ENCODE results near the gene KCNJ15. TPM values are rescaled to one million over a fixed set of nuclear protein-coding genes. Genes with fewer than 3 reads are reported as not detected.

The KCNJ15 gene
- total and polyA plus RNA-seq, 11 donors = 0.07 to 1.8 (median 0.38) TPM

DNA sequence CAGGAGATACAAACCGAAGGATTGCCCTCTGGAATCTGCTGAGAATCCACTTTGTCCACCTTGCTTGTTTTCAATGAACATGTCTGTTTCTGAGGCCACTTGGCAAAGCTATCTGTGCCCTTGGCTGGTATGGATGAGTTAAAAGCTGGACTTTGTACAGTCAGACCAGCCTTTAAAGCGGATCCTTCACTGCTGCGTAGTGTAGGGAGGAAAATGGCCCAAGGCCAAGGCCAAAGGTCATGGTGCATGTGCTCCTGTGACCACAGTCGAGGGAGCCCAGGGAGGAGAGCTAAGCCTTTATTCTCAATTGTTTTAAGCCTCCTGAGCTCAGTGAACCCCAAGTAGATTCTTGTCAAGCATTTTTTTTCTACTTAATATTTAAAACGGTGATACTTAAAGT is 37.0 kb downstream of the KCNJ15 start:
- TF ChIP-seq, protein P1, sequence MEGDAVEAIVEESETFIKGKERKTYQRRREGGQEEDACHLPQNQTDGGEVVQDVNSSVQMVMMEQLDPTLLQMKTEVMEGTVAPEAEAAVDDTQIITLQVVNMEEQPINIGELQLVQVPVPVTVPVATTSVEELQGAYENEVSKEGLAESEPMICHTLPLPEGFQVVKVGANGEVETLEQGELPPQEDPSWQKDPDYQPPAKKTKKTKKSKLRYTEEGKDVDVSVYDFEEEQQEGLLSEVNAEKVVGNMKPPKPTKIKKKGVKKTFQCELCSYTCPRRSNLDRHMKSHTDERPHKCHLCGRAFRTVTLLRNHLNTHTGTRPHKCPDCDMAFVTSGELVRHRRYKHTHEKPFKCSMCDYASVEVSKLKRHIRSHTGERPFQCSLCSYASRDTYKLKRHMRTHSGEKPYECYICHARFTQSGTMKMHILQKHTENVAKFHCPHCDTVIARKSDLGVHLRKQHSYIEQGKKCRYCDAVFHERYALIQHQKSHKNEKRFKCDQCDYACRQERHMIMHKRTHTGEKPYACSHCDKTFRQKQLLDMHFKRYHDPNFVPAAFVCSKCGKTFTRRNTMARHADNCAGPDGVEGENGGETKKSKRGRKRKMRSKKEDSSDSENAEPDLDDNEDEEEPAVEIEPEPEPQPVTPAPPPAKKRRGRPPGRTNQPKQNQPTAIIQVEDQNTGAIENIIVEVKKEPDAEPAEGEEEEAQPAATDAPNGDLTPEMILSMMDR (IDR thresholded peaks at IDR 0.05) = no peak
- no peak for TF ChIP-seq POLR2A (IDR thresholded peaks at IDR 0.05)
- Histone ChIP-seq H3K36me3 (no peaks in the 10 kb centered on the region), H3K27ac (no peak overlapping the region), H3K4me3 (no peak overlapping the region), H3K9me3 (no peaks in the 10 kb centered on the region), H3K4me1 (peaks cover 0 to 47% (median 16%) of the 10 kb centered on the region in 12 donors), H3K27me3 (no peaks in the 10 kb centered on the region)
- DNase-seq (peak in 1 of 5 donors; percentile 32), ATAC-seq (no peak)
- intact Hi-C loops (cut with DNase I) = no loop called here
- WGBS, 4 donors = 45 to 68% (median 50%) methylated on average over 5 of the region's 5 CpGs

DNA sequence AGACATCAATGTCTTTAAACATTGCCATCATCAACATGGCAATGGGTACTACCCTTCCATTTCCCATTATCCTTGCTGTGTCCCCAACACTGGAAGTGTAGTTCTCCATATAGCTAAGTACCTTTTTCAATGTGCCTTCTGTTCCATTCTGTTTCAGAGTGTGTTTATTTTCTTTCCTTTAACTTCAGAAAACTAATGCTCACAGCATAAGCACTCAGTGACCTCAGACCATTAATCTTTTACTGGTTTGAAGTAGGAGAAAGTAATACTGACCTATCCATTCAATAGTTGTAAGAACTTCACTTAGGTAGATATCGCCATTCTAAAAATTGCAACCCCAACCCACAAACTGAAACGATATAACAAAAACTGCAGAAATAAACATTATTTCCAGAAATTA is 37.8 kb downstream of the KCNJ15 start:
- Histone ChIP-seq H3K36me3 (no peaks in the 10 kb centered on the region), H3K27me3 (no peaks in the 10 kb centered on the region), H3K4me3 (no peak overlapping the region), H3K9me3 (no peaks in the 10 kb centered on the region), H3K4me1 (peaks cover 0 to 47% (median 16%) of the 10 kb centered on the region in 12 donors), H3K27ac (no peak overlapping the region)
- ATAC-seq = no peak
- DNase-seq = no peak
- intact Hi-C loops (cut with DNase I) = no loop called here
- TF ChIP-seq, protein P1 (IDR thresholded peaks at IDR 0.05) = no peak
- TF ChIP-seq POLR2A (IDR thresholded peaks at IDR 0.05) = no peak
- 96 to 98% (median 97%) methylated on average over 2 of the region's 2 CpGs for WGBS, 4 donors

DNA sequence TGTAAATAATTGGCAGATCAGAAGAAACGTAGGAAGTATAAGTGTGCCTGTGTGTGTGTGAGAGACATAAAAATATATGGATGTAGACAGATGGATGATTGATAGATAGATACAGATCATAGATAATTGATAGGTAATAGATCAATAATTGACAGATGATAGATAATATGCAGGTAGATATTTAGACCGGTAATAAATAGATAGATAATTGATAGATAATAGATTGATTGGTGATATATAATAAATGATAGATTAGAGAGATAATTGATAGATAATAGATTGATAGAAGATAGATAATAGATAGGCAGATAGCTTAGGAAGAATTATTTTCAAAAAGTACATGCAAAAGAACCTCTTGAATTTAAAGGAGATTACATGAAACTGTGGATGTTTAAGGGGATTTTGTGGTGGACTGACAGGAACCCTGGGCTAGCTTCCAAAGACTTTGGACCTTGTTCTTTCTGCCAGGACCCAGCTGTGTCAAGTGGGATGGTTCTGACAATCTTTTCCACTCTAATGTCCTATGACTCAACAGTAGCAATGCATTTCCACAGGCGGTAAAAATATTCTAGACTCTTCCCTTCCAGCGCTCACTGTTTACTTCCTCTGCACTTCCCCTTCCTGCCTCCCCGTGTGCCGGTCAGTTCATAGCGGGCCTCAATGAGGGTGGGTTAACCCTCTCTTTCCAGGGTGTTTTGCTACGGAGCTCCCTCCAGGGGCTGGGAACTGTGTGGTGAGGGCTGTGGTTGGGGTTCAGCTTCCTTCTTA is 39.4 kb downstream of the KCNJ15 start:
- no peak for TF ChIP-seq POLR2A (IDR thresholded peaks at IDR 0.05)
- TF ChIP-seq, protein P1 (IDR thresholded peaks at IDR 0.05) = no peak
- 34 to 44% (median 40%) methylated on average over 8 of the region's 8 CpGs for WGBS, 4 donors
- Histone ChIP-seq H3K4me3 (no peak overlapping the region), H3K9me3 (no peaks in the 10 kb centered on the region), H3K4me1 (peaks cover 0 to 42% (median 16%) of the 10 kb centered on the region in 12 donors), H3K27ac (peak overlapping the region in 4 of 12 donors; percentile 44 to 64 (median 50)), H3K27me3 (no peaks in the 10 kb centered on the region), H3K36me3 (no peaks in the 10 kb centered on the region)
- intact Hi-C loops (cut with DNase I) = no loop called here
- ATAC-seq = peak in 3 of 4 donors; percentile 64 to 93 (median 80)
- DNase-seq = peak in 1 of 5 donors; percentile 12

DNA sequence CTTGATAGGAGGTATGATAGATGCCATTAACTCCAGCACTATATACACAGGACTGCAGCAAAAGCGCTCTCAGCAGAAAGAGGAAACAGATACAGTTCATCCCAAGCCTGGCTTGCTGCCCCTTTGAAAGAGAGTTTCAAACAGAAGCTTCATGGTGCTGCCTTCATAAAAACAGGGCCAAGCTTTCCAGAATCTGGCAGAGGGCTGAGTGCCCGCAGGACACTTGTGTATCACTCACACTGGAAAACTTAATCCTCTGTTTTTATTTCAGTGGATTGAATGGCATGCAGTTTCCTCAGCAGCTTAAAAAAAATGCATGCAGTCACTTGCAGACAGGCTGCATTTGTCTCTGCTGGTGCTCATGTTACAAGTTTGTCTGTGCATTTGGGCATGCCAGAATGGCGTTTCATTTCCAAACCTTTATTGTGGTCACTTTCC is 40.4 kb downstream of the KCNJ15 start:
- Histone ChIP-seq H3K9me3 (no peaks in the 10 kb centered on the region), H3K27ac (peak overlapping the region in 5 of 12 donors; percentile 9 to 64 (median 45)), H3K36me3 (no peaks in the 10 kb centered on the region), H3K4me3 (no peak overlapping the region), H3K27me3 (no peaks in the 10 kb centered on the region), H3K4me1 (peaks cover 0 to 42% (median 16%) of the 10 kb centered on the region in 12 donors)
- TF ChIP-seq POLR2A (IDR thresholded peaks at IDR 0.05) = no peak
- TF ChIP-seq, protein P1 (IDR thresholded peaks at IDR 0.05) = no peak
- ATAC-seq = peak in 3 of 4 donors; percentile 31 to 48 (median 41)
- DNase-seq = no peak
- intact Hi-C loops (cut with DNase I) = no loop called here
- whole genome bisulfite sequencing, 4 donors = 17 to 34% (median 26%) methylated on average over 3 of the region's 3 CpGs

All from heart left ventricle (tissue), 16 donors.